Measurements from ENCODE around the gene GSN. TPM values are rescaled to one million over a fixed set of nuclear protein-coding genes. Genes with fewer than 3 reads are reported as not detected.

Gene GSN
- total RNA-seq, 4 donors from 2014 or later: 487 to 785 (median 662) TPM

GRCh38 chr9:121365564-121365963 lies 97.6 kb downstream of the GSN start:
- intact Hi-C loops (cut with DNase I; ENCODE audit: low total_unique reads) (loop anchor here (10.0 kb wide), 1 partner anchor 239 kb away; no protein-coding TSS in a partner anchor), in situ Hi-C loops (cut with MboI; ENCODE audit: low sequenced_read_pairs in 4 of 4) (loop anchor here in 1 of 4 donors (10.0 kb wide), 1 partner anchor 81 kb away; no protein-coding TSS in a partner anchor)
- DNase-seq: no peak
- peaks cover 0 to 7% of the 10 kb centered on the region in 2 donors for H3K36me3 ChIP-seq
- H3K4me3 ChIP-seq: peak overlapping the region in 1 of 4 donors; percentile 13
- peak overlapping the region; percentile 94 to 99 (median 96) for H3K27ac ChIP-seq
- no peaks in the 10 kb centered on the region for H3K27me3 ChIP-seq
- TF ChIP-seq CTCF (IDR thresholded peaks at IDR 0.05 in 4 of 5, conservative IDR thresholded peaks at IDR 0.05 in 1 of 5) (no peak), POLR2A (IDR thresholded peaks at IDR 0.05) (no peak)
- peaks cover 80 to 88% of the 10 kb centered on the region in 2 donors for H3K4me1 ChIP-seq
- no peaks in the 10 kb centered on the region for H3K9me3 ChIP-seq
- ATAC-seq: no peak

- Histone ChIP-seq H3K4me1 (peaks cover 74 to 85% of the 10 kb centered on the region in 2 donors), H3K4me3 (peak overlapping the region in 3 of 4 donors; percentile 69 to 85 (median 77)), H3K36me3 (peaks cover 0 to 7% of the 10 kb centered on the region in 2 donors), H3K27ac (peak overlapping the region; percentile 94 to 99 (median 96)), H3K27me3 (no peaks in the 10 kb centered on the region), H3K9me3 (no peaks in the 10 kb centered on the region)
- TF ChIP-seq CTCF (IDR thresholded peaks at IDR 0.05 in 4 of 5, conservative IDR thresholded peaks at IDR 0.05 in 1 of 5) (no peak), POLR2A (IDR thresholded peaks at IDR 0.05) (no peak)
- no peak for ATAC-seq
- in situ Hi-C loops (cut with MboI; ENCODE audit: low sequenced_read_pairs in 4 of 4): loop anchor here in 1 of 4 donors (10.0 kb wide), 1 partner anchor 82 kb away; no protein-coding TSS in a partner anchor
- no peak for DNase-seq
- intact Hi-C loops (cut with DNase I; ENCODE audit: low total_unique reads): loop anchor here (10.0 kb wide), 1 partner anchor 238 kb away; no protein-coding TSS in a partner anchor
Observed at GRCh38 chr9:121366611-121367192, 98.7 kb downstream of the GSN start.

GRCh38 chr9:121367306-121368137 lies 99.6 kb downstream of the GSN start:
- Histone ChIP-seq H3K4me3 (peak overlapping the region; percentile 60 to 85 (median 73)), H3K27ac (peak overlapping the region; percentile 94 to 99 (median 96)), H3K9me3 (no peaks in the 10 kb centered on the region), H3K27me3 (no peaks in the 10 kb centered on the region), H3K4me1 (peaks cover 73 to 85% of the 10 kb centered on the region in 2 donors), H3K36me3 (peaks cover 0 to 7% of the 10 kb centered on the region in 2 donors)
- ATAC-seq (no peak), DNase-seq (no peak)
- in situ Hi-C loops (cut with MboI; ENCODE audit: low sequenced_read_pairs in 4 of 4) (loop anchor here in 1 of 4 donors (10.0 kb wide), 1 partner anchor 83 kb away; no protein-coding TSS in a partner anchor), intact Hi-C loops (cut with DNase I; ENCODE audit: low total_unique reads) (loop anchor here (10.0 kb wide), 1 partner anchor 237 kb away; no protein-coding TSS in a partner anchor)
- TF ChIP-seq POLR2A (IDR thresholded peaks at IDR 0.05) (no peak), CTCF (IDR thresholded peaks at IDR 0.05 in 4 of 5, conservative IDR thresholded peaks at IDR 0.05 in 1 of 5) (no peak)

- peak overlapping the region; percentile 60 to 85 (median 73) for H3K4me3 ChIP-seq
- H3K27ac ChIP-seq: peak overlapping the region; percentile 94 to 99 (median 96)
- H3K4me1 ChIP-seq: peaks cover 73 to 85% of the 10 kb centered on the region in 2 donors
- intact Hi-C loops (cut with DNase I; ENCODE audit: low total_unique reads): loop anchor here (10.0 kb wide), 1 partner anchor 237 kb away; no protein-coding TSS in a partner anchor
- in situ Hi-C loops (cut with MboI; ENCODE audit: low sequenced_read_pairs in 4 of 4): loop anchor here in 1 of 4 donors (10.0 kb wide), 1 partner anchor 83 kb away; no protein-coding TSS in a partner anchor
- DNase-seq (no peak), ATAC-seq (no peak)
- TF ChIP-seq CTCF (IDR thresholded peaks at IDR 0.05 in 4 of 5, conservative IDR thresholded peaks at IDR 0.05 in 1 of 5) (no peak), POLR2A (IDR thresholded peaks at IDR 0.05) (no peak)
- peaks cover 0 to 7% of the 10 kb centered on the region in 2 donors for H3K36me3 ChIP-seq
- H3K27me3 ChIP-seq: no peaks in the 10 kb centered on the region
- no peaks in the 10 kb centered on the region for H3K9me3 ChIP-seq
Observed at GRCh38 chr9:121368138-121368522, 100.2 kb downstream of the GSN start.
